ENCODE data around the gene MARVELD3. TPM values are rescaled to one million over a fixed set of nuclear protein-coding genes. Genes with fewer than 3 reads are reported as not detected.
"Not testable (repeated sequence)": the region's sequence is repeated elsewhere in the genome, so short reads cannot be mapped to it uniquely, and the experiment has no call there.

The MARVELD3 gene
- polyA plus RNA-seq, 3 donors = 0.16 to 13.1 (median 0.56) TPM

DNA sequence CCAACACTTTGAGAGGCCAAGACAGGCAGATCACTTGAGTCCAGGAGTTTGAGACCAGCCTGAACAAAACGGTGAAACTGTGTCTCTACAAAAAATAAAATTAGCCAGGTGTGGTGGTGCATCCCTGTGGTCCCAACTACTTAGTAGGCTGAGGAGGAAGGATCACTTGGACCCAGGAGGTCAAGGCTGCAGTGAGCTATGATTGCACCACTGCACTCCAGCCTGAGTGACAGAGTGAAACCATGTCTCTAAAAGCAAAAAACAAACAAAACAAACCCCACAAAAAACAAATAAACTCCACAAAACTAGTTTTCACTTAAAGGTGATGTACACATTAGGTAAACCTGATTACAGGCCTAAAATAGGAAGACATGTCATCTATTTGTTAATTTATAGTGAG, 40.3 kb downstream of the MARVELD3 start:
- no peak overlapping the region for H3K27ac ChIP-seq (ENCODE audit: low read depth, low read length)
- 86 to 91% (median 88%) methylated on average over 1 of the region's 1 CpG for WGBS, 3 donors

DNA sequence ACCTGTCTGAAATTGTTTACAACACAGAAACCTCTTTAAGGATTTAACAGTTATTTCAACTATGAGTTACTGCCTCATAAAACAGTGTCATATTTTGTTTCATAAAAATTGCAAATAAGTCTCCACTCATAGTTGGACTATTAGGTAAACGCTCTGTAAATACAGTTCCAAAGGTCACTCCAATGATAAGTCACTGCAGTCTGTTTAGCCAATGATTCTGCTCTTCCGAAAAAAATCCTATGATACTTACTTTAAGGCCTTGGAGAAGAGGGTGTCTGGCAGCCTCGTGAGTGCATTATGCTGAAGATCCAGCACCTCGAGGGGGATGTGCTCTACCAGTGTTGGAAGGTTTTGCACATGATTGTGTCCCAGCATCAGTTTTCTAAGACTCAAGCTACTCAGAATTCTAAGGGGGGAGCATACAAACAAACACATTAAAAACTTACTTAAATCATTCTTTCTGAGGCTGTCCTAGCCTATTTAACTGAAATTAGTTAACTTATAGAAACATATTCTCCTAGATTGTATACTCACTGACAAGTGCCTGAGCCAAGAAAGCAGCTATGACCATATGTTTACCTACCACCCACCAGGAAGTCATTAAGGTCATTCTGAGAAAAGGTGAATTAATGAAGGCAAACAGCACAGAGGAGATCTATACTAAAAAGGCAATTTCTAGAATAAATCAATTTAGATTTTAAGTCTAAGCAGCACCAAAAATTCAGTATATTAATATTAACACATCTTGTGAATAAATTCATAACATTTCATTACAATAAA, 41.1 kb downstream of the MARVELD3 start:
- 30 to 79% (median 59%) methylated on average over 4 of the region's 4 CpGs for WGBS, 3 donors
- H3K27ac ChIP-seq (ENCODE audit: low read depth, low read length) = no peak overlapping the region

DNA sequence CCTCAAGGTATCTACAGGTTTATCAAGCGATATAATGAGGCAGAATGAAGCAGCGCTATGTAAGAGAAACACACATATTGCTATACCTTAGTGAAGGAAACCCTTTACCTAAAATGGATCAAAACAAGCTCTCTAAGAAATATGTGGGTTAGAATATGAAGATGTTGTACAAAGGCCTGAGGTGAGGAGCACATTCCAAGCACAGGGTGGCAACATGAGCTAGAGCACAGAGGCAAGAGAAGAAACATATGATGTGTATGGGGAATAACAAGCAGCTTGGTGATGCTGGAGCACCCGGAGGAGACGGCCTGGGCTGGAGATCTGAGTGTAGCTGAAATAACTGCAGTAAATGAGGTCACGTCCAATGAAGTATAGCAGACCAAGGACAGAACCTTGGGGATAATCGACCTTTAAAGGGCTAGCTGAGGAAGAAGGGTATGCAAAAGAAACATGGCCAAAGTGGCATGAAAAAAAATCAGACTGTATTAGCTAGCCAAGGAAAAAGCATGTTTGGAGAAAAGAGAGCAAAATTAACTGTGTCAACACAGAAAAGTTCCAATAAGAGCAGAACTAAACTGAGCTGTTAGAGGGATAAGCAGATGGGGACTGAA, 44.0 kb downstream of the MARVELD3 start:
- WGBS, 3 donors = 79 to 93% (median 91%) methylated on average over 6 of the region's 6 CpGs
- H3K27ac ChIP-seq (ENCODE audit: low read depth, low read length) = no peak overlapping the region

DNA sequence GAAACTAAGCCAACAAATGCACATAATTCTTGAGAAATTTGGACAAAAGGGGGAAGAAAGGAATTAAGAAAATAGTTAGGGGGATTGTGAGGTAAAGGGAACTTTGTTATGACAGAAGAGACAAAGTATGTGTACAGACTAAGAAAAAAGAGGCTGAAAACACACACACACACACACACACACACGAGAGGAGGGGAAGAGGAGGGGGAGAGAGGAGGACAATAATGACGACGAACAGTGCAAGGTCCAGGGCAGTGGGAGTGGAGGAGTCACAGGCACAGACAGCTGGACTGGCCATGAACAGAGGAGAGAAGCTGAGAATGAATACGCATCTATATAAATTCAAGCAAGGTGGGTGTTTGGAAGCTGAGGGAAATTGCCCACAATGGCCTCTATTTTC, 44.6 kb downstream of the MARVELD3 start:
- no peak overlapping the region for H3K27ac ChIP-seq (ENCODE audit: low read depth, low read length)
- WGBS, 3 donors = 47 to 77% (median 64%) methylated on average over 3 to 4 of the region's 4 CpGs

DNA sequence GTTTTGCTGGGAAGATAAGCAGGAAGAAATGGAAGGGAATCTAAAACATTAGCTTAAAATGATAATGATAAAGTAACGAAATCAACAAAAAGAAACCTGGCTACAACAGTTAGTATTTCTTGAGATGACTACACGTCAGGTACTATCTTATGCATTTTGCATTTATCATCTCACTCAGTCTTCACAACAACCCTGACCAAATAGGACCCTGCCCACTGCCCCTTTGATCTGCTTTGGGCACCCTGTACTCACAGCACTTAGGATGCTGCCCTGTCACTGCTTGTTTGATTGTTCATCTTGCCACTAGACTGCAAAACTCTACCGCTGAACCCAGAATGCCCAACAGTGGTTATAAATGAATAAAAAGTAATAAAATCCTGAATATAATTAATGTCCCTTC, 45.2 kb downstream of the MARVELD3 start:
- 95 to 97% (median 96%) methylated on average over 3 of the region's 3 CpGs for WGBS, 3 donors

DNA sequence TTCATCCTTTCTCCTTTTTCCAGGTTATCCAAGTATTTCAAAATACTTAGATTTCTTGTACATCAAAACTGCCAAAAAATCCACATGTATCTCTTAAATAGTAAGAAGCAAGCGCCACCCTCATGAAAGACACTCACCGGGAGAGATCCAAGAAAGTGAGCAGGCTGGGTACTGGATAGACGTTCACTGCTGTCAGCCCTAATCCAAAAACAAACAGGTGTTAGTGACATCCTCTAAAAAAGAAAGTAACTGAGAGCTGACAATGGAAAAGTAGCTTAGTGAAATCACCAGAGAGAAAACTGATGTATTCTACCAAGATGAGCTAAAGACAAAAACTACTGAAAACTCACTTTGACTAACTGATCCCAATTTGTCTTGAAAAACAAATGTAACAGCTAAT, 46.1 kb downstream of the MARVELD3 start:
- 75 to 90% (median 88%) methylated on average over 3 of the region's 3 CpGs for WGBS, 3 donors
- H3K27ac ChIP-seq (ENCODE audit: low read depth, low read length) = no peak overlapping the region

More for the DNA sequence above, 45.2 kb downstream of the MARVELD3 start:
- no peak overlapping the region for H3K27ac ChIP-seq (ENCODE audit: low read depth, low read length)

DNA sequence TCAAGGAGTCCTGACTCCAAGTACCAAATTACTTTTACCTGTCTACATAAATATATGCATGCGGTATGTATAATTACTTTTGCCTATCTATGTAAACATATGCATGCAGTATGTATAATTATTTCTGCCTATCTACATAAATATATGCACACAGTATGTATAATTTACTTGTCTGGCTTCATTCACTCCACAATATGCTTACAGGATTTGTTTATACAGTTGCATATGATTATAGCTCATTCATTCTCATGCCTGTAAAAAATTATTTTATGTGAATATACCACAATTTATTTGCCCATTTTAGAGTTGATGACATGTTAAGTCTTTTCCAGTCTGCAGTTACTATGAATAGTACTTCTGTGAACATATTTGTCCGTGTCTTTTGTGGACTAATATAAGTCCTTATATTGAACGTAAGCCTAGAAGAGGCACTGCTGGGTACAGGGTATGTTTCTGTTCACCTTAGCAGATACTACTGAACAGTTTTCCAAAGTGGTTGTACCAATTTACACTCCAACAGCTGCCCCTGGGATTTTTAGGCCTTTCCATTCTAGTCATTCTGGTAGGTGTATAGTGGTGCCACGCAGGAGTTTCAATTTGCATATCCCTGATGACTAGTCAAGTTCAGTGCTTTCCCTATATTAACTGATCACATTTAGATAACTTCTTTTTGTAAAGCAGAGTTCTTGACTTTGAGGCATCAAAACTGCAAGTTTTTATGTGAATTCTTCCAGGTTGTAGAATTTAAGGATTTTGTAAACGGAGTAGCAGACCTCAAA, 47.0 kb downstream of the MARVELD3 start:
- WGBS, 3 donors = 95 to 99% (median 96%) methylated on average over 5 of the region's 5 CpGs
- H3K27ac ChIP-seq (ENCODE audit: low read depth, low read length) = no peak overlapping the region

DNA sequence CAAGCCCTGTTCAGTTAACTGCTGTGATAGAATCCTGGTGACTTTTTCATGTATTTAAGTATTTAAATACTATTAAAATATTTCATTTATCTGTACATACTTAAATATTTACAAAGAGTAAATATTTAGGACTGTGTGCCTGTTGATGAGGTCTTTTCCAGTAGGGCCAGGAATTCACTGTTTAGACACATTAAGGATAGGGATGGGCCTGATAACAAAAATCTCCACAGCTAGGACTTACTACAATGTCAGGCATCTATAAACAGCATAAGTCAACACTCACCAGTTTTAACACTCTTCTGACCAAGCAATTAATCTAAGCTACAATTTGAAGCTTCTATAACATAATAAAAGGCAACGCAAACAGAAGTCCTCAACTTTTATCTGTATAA, 47.6 kb downstream of the MARVELD3 start:
- WGBS, 3 donors = 95 to 97% (median 96%) methylated on average over 1 of the region's 1 CpG
- no peak overlapping the region for H3K27ac ChIP-seq (ENCODE audit: low read depth, low read length)

DNA sequence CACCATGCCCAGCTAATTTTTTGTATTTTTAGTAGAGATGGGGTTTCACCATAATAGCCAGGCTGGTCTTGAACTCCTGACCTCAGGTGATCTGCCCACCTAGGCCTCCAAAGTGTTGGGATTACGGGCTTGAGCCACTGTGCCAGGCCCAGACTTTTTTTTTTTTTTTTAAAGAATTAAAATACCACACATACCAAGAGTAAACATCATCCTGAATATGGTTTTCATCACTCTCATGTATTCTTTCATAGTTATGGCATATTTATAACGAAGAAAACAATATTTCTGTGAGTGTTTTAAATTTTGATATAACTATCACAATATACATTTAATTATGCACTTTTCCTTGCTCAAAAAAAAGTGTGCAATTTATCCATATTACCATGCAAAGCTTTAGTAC, 48.2 kb downstream of the MARVELD3 start:
- no peak overlapping the region for H3K27ac ChIP-seq (ENCODE audit: low read depth, low read length)
- whole genome bisulfite sequencing, 3 donors = 95 to 100% (median 97%) methylated on average over 2 of the region's 2 CpGs

DNA sequence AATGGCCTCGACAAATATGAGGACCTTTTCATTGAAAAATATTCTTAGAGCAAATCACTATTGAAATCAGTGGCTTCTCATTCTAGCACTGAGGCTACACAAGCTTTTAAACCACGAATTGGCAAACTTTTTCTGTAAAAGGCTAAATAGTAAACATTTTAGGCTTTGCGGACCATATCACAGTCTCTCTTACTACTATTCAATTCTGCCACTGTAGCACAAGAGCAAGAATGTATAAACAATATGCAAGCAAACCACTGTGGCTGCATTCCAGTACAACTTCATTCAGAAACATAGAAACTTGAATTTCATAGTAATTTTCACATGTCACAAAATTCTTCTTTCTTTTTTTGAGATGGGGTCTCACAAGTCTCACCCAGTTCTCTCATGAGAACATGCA, 49.4 kb downstream of the MARVELD3 start:
- whole genome bisulfite sequencing, 3 donors = 80 to 93% (median 92%) methylated on average over 3 of the region's 3 CpGs
- no peak overlapping the region for H3K27ac ChIP-seq (ENCODE audit: low read depth, low read length)

DNA sequence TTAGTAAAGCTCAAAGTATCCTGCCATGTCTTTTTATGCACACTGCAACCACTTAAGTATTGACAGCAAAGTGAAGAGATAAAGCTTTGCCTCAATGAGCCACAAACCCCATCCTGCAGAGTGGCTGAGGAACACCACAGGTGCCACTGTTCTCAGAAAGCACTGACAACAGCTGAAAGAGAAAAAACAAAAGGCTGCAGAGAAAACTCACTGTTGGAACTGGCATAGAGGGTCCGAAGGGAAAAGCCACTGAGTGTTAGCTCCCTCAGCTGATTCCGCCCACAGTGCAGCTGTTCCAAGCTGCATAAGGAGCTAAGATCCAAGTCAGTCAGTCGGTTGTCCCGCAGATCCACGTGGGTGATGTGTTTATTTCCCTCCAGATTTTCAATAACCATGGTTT, 50.3 kb downstream of the MARVELD3 start:
- no peak overlapping the region for H3K27ac ChIP-seq (ENCODE audit: low read depth, low read length)
- WGBS, 3 donors = 87 to 93% (median 88%) methylated on average over 5 of the region's 5 CpGs

DNA sequence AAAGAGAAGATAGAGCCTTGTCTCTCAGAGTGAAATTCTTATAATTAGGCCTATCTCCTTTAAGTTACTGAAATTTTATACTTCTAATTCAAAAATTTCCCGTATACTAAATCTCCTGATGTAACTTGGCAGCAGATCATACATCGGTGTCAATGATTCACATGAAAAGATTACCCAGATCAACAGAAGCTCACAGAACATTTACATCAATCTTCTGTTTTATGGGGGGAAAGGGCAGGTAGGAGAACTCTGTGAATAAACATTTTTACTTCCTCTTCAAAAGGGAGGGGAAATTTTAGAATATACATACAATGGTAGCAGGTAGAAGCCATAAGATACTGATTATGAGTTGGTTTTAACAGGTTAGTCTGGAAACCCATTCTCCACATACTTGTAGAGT, 55.4 kb downstream of the MARVELD3 start:
- no peak overlapping the region for H3K27ac ChIP-seq (ENCODE audit: low read depth, low read length)
- WGBS, 3 donors = 51 to 85% (median 84%) methylated on average over 2 of the region's 2 CpGs

DNA sequence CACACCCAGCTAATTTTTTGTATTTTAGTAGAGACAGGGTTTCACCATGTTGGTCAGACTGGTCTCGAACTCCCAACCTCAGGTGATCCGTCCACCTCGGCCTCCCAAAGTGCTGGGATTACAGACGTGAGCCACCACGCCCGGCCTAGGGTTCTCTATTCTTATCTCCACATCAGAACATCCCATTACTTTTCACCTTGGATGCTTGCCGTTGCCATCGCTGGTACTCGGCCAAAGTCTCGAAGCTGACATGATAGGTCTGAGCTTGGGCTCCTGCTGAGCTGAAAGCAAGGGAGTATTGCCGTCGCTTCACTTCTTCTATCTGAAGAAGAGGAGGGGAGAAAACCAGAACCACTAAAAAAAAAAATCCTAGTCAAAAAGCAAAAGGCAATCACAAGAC, 58.3 kb downstream of the MARVELD3 start:
- H3K27ac ChIP-seq (ENCODE audit: low read depth, low read length) = not testable (repeated sequence)
- 99% methylated on average over 12 of the region's 12 CpGs for WGBS, 3 donors

Other genes with a start within 250 kb of the MARVELD3 start
- not detected for gene TLE7, start 184.1 kb upstream of the MARVELD3 start, polyA plus RNA-seq
- gene ZNF23, start 163.9 kb upstream of the MARVELD3 start, polyA plus RNA-seq = 10 to 100 TPM in 1 of 3 donors, 1 to 10 TPM in 2; 3.3 to 11.0 (median 4.2) TPM
- 1 to 10 TPM; 1.4 to 2.2 (median 2.0) TPM for gene ZNF19, start 136.9 kb upstream of the MARVELD3 start, polyA plus RNA-seq
- gene CHST4, start 99.8 kb upstream of the MARVELD3 start, polyA plus RNA-seq = under 1 TPM in 2 of 3 donors, not detected in 1; 0.07 to 0.43 TPM
- under 1 TPM in 2 of 3 donors, not detected in 1; 0.01 to 0.11 TPM for gene TAT, start 49.1 kb upstream of the MARVELD3 start, polyA plus RNA-seq
- 1 to 10 TPM; 1.1 to 3.5 (median 1.6) TPM for gene PHLPP2, start 98.5 kb downstream of the MARVELD3 start, polyA plus RNA-seq
- 10 to 100 TPM; 13.3 to 23.4 (median 22.9) TPM for gene AP1G1, start 182.7 kb downstream of the MARVELD3 start, polyA plus RNA-seq
- 10 to 100 TPM in 2 of 3 donors, 1 to 10 TPM in 1; 8.3 to 17.6 (median 15.0) TPM for gene ATXN1L, start 219.8 kb downstream of the MARVELD3 start, polyA plus RNA-seq